Measurements from ENCODE around the gene RNASE8. TPM values are rescaled to one million over a fixed set of nuclear protein-coding genes. Genes with fewer than 3 reads are reported as not detected.

Gene RNASE8
- total RNA-seq, 1 experiment from 2014 or later, result not detected

GRCh38 chr14:21056520-21057163 is 980 bp upstream of the RNASE8 start:
- no peaks in the 10 kb centered on the region for H3K79me2 ChIP-seq (ENCODE audit: low read length)
- DNase-seq (peak; percentile 21), ATAC-seq (no peak)
- peaks cover 28% of the 10 kb centered on the region for H3K27me3 ChIP-seq (ENCODE audit: low read length)
- no peaks in the 10 kb centered on the region for H3K36me3 ChIP-seq (ENCODE audit: low read depth, low read length)
- no peak overlapping the region for H3K4me3 ChIP-seq (ENCODE audit: low read length)
- ChIA-PET POLR2A (ENCODE audit: unreplicated experiment) (no interaction called here), CTCF (no interaction called here)
- no peaks in the 10 kb centered on the region for H3K4me1 ChIP-seq (ENCODE audit: insufficient read depth, low read length)
- H3K9me3 ChIP-seq (ENCODE audit: low read length), result no peaks in the 10 kb centered on the region
- no peak overlapping the region for H3K9ac ChIP-seq (ENCODE audit: low read length)
- no peak for TF ChIP-seq EZH2phosphoT487 (IDR thresholded peaks at IDR 0.05; ENCODE audit: borderline replicate concordance, low read length)
- TF ChIP-seq EZH2 (IDR thresholded peaks at IDR 0.05; ENCODE audit: low read length, unreplicated experiment), result no peak
- TF ChIP-seq, protein P1, sequence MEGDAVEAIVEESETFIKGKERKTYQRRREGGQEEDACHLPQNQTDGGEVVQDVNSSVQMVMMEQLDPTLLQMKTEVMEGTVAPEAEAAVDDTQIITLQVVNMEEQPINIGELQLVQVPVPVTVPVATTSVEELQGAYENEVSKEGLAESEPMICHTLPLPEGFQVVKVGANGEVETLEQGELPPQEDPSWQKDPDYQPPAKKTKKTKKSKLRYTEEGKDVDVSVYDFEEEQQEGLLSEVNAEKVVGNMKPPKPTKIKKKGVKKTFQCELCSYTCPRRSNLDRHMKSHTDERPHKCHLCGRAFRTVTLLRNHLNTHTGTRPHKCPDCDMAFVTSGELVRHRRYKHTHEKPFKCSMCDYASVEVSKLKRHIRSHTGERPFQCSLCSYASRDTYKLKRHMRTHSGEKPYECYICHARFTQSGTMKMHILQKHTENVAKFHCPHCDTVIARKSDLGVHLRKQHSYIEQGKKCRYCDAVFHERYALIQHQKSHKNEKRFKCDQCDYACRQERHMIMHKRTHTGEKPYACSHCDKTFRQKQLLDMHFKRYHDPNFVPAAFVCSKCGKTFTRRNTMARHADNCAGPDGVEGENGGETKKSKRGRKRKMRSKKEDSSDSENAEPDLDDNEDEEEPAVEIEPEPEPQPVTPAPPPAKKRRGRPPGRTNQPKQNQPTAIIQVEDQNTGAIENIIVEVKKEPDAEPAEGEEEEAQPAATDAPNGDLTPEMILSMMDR (conservative IDR thresholded peaks at IDR 0.05; ENCODE audit: low read depth, low read length), result no peak
- H3K9me2 ChIP-seq (replicated peaks; ENCODE audit: low read length), result no peaks in the 10 kb centered on the region
- intact Hi-C loops (cut with micrococcal nuclease), result no loop called here
- no TSS peak for BruUV-seq (replicated peaks)
- H4K20me1 ChIP-seq (ENCODE audit: low read length), result no peaks in the 10 kb centered on the region
- no peak overlapping the region for H3K4me2 ChIP-seq (ENCODE audit: low read length)
- no peaks in the 10 kb centered on the region for H3F3A ChIP-seq (ENCODE audit: low read length, unreplicated experiment)
- no peak overlapping the region for H2AFZ ChIP-seq (ENCODE audit: low read length)
- no peak overlapping the region for H3K27ac ChIP-seq (ENCODE audit: low read length)

DNA sequence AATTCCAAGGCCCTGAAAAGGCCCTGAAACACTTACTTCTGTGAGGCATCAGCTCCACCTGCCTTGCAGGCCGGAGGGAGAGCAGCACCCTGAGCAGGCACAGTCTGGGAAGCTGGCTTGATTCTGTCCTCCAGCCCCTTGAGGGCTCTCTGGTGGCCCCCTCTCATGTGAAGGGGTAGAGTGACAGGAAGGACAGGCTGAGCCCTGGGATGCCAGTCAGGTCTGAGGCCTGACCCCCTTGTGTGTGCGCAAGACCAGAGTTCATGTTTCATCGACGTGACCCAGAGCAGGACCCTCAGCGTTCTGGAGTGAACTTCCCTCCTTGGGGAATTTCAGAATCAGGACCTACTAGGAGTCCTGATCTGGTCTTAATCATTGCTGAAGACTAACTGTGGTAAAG is 1.3 kb downstream of the RNASE8 start:
- Histone ChIP-seq H2AFZ (ENCODE audit: low read length) (no peak overlapping the region), H3K27me3 (ENCODE audit: low read length) (peaks cover 39% of the 10 kb centered on the region), H3K27ac (ENCODE audit: low read length) (no peak overlapping the region), H3K4me2 (ENCODE audit: low read length) (no peak overlapping the region), H3K9me2 (replicated peaks; ENCODE audit: low read length) (no peaks in the 10 kb centered on the region), H3K4me3 (ENCODE audit: low read length) (no peak overlapping the region), H3K36me3 (ENCODE audit: low read depth, low read length) (no peaks in the 10 kb centered on the region), H3K9ac (ENCODE audit: low read length) (no peak overlapping the region), H3F3A (ENCODE audit: low read length, unreplicated experiment) (no peaks in the 10 kb centered on the region), H3K9me3 (ENCODE audit: low read length) (no peaks in the 10 kb centered on the region), H3K79me2 (ENCODE audit: low read length) (no peaks in the 10 kb centered on the region), H4K20me1 (ENCODE audit: low read length) (no peaks in the 10 kb centered on the region), H3K4me1 (ENCODE audit: insufficient read depth, low read length) (no peaks in the 10 kb centered on the region)
- DNase-seq, result no peak
- ATAC-seq, result no peak
- CTCF ChIA-PET, result no interaction called here
- TF ChIP-seq EZH2 (IDR thresholded peaks at IDR 0.05; ENCODE audit: low read length, unreplicated experiment) (no peak), EZH2phosphoT487 (IDR thresholded peaks at IDR 0.05; ENCODE audit: borderline replicate concordance, low read length) (no peak)
- TF ChIP-seq, protein P1 (conservative IDR thresholded peaks at IDR 0.05; ENCODE audit: low read depth, low read length), result no peak
- intact Hi-C loops (cut with micrococcal nuclease), result no loop called here
- BruUV-seq (replicated peaks), result no TSS peak
- POLR2A ChIA-PET (ENCODE audit: unreplicated experiment), result no interaction called here

DNA sequence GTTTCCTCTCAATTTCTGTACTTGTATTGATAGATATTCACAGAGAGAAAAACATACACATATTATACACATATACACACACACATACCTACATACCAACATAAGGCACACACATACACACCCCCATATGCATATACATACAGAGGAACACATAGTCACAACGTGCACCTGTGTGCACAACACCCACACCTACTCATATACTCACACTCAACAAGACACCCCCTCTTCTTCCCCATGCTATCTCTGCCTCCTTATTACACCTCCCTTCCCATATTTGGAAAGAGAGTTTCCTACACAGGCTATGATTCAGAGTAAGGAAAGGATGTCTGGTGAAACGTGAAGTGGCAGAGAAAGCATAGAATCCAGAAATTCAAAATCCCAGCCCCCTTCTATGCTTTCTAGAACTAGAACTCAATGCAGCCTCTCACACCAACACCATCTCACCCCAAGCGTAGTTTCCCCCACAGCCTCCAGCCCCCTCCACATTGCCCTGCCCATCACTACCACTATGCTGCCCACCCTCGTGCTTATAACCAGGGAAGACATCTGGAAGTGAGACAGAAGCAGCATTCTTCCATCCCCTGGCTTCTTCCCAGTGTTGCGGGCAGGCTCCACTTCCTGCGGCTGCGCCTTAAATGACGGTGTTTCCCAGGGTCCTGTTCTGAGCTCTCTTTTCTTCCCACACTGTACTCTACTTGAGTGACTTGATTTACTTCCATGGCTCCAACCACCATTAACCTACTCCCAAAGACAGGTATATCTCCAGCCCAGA is 2.4 kb downstream of the RNASE8 start:
- no peak for DNase-seq
- no peaks in the 10 kb centered on the region for H3K36me3 ChIP-seq (ENCODE audit: low read depth, low read length)
- intact Hi-C loops (cut with micrococcal nuclease), result no loop called here
- H4K20me1 ChIP-seq (ENCODE audit: low read length), result no peaks in the 10 kb centered on the region
- H3K9ac ChIP-seq (ENCODE audit: low read length), result no peak overlapping the region
- no peak overlapping the region for H3K4me3 ChIP-seq (ENCODE audit: low read length)
- TF ChIP-seq, protein P1 (conservative IDR thresholded peaks at IDR 0.05; ENCODE audit: low read depth, low read length), result no peak
- TF ChIP-seq EZH2phosphoT487 (IDR thresholded peaks at IDR 0.05; ENCODE audit: borderline replicate concordance, low read length), result no peak
- H3F3A ChIP-seq (ENCODE audit: low read length, unreplicated experiment), result no peaks in the 10 kb centered on the region
- H3K27ac ChIP-seq (ENCODE audit: low read length), result no peak overlapping the region
- ATAC-seq, result no peak
- peaks cover 45% of the 10 kb centered on the region for H3K27me3 ChIP-seq (ENCODE audit: low read length)
- ChIA-PET CTCF (no interaction called here), POLR2A (ENCODE audit: unreplicated experiment) (no interaction called here)
- no peaks in the 10 kb centered on the region for H3K4me1 ChIP-seq (ENCODE audit: insufficient read depth, low read length)
- no peak overlapping the region for H2AFZ ChIP-seq (ENCODE audit: low read length)
- no peaks in the 10 kb centered on the region for H3K9me2 ChIP-seq (replicated peaks; ENCODE audit: low read length)
- H3K4me2 ChIP-seq (ENCODE audit: low read length), result no peak overlapping the region
- H3K9me3 ChIP-seq (ENCODE audit: low read length), result no peaks in the 10 kb centered on the region
- BruUV-seq (replicated peaks), result no TSS peak
- H3K79me2 ChIP-seq (ENCODE audit: low read length), result no peaks in the 10 kb centered on the region

Measured in PC-3 (cell line).